Measurements from ENCODE around the gene MMP15. TPM values are rescaled to one million over a fixed set of nuclear protein-coding genes. Genes with fewer than 3 reads are reported as not detected.

Gene MMP15
- total and polyA plus RNA-seq, 4 donors: 19.5 to 44.5 (median 29.4) TPM

DNA sequence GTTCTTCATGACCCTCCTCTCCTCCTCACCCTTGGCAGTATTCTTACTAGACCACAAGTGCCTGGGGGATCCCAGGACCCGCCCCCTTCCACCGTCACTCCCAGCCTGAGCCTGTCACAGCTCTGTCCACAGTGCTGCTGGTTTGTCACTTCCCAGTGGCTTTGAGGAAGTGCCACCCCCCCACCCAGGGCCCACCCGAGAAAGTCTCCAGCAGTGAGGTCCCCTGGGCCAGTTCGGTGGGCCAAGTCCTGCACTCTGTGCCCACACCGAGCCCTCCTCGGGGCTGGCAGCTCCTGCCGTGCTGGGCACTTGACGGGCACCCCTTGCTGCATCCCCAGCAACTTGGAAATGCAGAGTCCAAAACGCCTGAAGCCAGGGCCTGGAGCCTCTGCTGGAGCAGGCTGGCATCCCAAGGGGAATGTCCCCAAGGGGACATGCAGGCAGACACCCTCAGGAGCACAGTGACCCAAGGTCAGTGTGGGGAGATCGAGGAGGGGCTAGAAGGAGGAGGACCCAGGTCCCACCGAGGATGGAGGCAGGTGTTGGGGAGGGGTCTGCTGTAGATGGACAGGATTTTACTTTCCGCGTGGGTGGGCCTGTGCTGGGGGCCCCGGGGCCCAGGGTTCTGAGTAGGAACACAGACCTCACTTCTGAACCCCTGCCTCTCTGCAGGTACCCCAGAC is 15.5 kb downstream of the MMP15 start:
- TF ChIP-seq, protein P1, sequence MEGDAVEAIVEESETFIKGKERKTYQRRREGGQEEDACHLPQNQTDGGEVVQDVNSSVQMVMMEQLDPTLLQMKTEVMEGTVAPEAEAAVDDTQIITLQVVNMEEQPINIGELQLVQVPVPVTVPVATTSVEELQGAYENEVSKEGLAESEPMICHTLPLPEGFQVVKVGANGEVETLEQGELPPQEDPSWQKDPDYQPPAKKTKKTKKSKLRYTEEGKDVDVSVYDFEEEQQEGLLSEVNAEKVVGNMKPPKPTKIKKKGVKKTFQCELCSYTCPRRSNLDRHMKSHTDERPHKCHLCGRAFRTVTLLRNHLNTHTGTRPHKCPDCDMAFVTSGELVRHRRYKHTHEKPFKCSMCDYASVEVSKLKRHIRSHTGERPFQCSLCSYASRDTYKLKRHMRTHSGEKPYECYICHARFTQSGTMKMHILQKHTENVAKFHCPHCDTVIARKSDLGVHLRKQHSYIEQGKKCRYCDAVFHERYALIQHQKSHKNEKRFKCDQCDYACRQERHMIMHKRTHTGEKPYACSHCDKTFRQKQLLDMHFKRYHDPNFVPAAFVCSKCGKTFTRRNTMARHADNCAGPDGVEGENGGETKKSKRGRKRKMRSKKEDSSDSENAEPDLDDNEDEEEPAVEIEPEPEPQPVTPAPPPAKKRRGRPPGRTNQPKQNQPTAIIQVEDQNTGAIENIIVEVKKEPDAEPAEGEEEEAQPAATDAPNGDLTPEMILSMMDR (IDR thresholded peaks at IDR 0.05; ENCODE audit: control extremely low read depth, extremely low read depth): no peak
- H3K4me3 ChIP-seq: no peak overlapping the region
- peaks cover 0 to 42% (median 3%) of the 10 kb centered on the region in 4 donors for H3K36me3 ChIP-seq (ENCODE audit: control insufficient read depth in 4 of 4, insufficient read depth in 4 of 4, low read length in 4 of 4)
- 84 to 87% methylated on average over 14 of the region's 14 CpGs for WGBS, 2 donors
- H3K27ac ChIP-seq (ENCODE audit: low read depth in 1 of 2, low read length in 1 of 2): no peak overlapping the region
- H3K27me3 ChIP-seq (ENCODE audit: control insufficient read depth in 3 of 3, insufficient read depth in 3 of 3, low read length in 2 of 3): no peaks in the 10 kb centered on the region
- H3K9ac ChIP-seq (ENCODE audit: insufficient read depth in 1 of 2, low read length in 2 of 2): no peak overlapping the region
- DNase-seq (no peak), ATAC-seq (ENCODE audit: insufficient read depth, low FRiP score) (no peak)
- H3K4me1 ChIP-seq (ENCODE audit: control insufficient read depth in 5 of 5, insufficient read depth in 5 of 5, low read length in 5 of 5): no peaks in the 10 kb centered on the region
- no peaks in the 10 kb centered on the region for H3K9me3 ChIP-seq (ENCODE audit: control insufficient read depth in 4 of 4, insufficient read depth in 3 of 4, low read length in 3 of 4)

DNA sequence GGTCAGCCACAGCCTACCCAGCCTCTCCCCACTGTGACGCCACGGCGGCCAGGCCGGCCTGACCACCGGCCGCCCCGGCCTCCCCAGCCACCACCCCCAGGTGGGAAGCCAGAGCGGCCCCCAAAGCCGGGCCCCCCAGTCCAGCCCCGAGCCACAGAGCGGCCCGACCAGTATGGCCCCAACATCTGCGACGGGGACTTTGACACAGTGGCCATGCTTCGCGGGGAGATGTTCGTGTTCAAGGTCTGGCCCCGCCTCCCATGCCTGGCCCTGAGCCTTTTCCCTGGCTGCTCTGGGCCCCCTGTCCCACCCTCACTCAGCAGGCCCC is 16.0 kb downstream of the MMP15 start:
- WGBS, 2 donors: 94 to 97% methylated on average over 15 to 18 of the region's 18 CpGs
- Histone ChIP-seq H3K36me3 (ENCODE audit: control insufficient read depth in 4 of 4, insufficient read depth in 4 of 4, low read length in 4 of 4) (peaks cover 0 to 42% (median 3%) of the 10 kb centered on the region in 4 donors), H3K4me3 (no peak overlapping the region), H3K9ac (ENCODE audit: insufficient read depth in 1 of 2, low read length in 2 of 2) (no peak overlapping the region), H3K27me3 (ENCODE audit: control insufficient read depth in 3 of 3, insufficient read depth in 3 of 3, low read length in 2 of 3) (no peaks in the 10 kb centered on the region), H3K27ac (ENCODE audit: low read depth in 1 of 2, low read length in 1 of 2) (no peak overlapping the region), H3K4me1 (ENCODE audit: control insufficient read depth in 5 of 5, insufficient read depth in 5 of 5, low read length in 5 of 5) (no peaks in the 10 kb centered on the region), H3K9me3 (ENCODE audit: control insufficient read depth in 4 of 4, insufficient read depth in 3 of 4, low read length in 3 of 4) (no peaks in the 10 kb centered on the region)
- DNase-seq (no peak), ATAC-seq (ENCODE audit: insufficient read depth, low FRiP score) (no peak)
- TF ChIP-seq, protein P1 (IDR thresholded peaks at IDR 0.05; ENCODE audit: control extremely low read depth, extremely low read depth): no peak

DNA sequence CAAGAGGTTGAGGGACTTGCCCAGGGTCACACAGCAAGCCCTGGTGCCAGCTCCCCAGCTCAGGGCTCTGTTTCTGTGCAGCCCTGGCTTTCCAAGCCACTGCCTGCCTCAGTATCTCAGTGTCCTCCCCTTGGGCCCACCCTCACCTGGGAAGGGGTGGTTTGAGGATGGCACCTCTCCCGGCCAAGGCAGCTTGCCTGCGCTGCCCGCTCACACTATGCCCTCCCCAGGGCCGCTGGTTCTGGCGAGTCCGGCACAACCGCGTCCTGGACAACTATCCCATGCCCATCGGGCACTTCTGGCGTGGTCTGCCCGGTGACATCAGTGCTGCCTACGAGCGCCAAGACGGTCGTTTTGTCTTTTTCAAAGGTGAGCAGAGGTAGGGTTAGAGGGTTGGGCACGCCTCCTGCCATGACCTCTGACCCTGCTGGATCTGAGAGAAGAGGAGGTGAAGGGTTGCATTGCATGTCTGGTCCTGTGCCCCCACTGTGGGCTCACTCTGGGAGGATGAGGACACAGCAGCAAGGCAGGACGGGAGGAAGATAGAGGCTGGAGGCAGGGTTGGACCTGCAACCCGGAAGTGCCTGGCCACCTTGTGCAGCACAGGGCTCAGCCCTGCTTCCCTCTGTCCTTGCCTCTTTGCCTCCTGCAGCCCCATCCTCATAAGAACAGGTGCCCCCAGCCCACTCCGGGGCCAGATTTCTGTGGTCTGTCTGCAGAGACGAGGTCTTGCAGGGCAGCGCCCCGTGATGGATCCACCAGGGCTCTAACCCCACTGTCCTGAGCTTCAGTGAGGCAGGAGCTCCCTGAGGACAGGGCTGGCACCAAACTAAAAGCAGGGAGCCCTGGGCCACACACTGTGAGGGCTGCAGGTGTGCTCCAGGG is 16.7 kb downstream of the MMP15 start:
- DNase-seq (no peak), ATAC-seq (ENCODE audit: insufficient read depth, low FRiP score) (no peak)
- peaks cover 0 to 4% (median 0%) of the 10 kb centered on the region in 5 donors for H3K4me1 ChIP-seq (ENCODE audit: control insufficient read depth in 5 of 5, insufficient read depth in 5 of 5, low read length in 5 of 5)
- 94 to 95% methylated on average over 22 of the region's 22 CpGs for WGBS, 2 donors
- H3K27me3 ChIP-seq (ENCODE audit: control insufficient read depth in 3 of 3, insufficient read depth in 3 of 3, low read length in 2 of 3): no peaks in the 10 kb centered on the region
- no peak overlapping the region for H3K9ac ChIP-seq (ENCODE audit: insufficient read depth in 1 of 2, low read length in 2 of 2)
- H3K27ac ChIP-seq (ENCODE audit: low read depth in 1 of 2, low read length in 1 of 2): no peak overlapping the region
- TF ChIP-seq, protein P1 (IDR thresholded peaks at IDR 0.05; ENCODE audit: control extremely low read depth, extremely low read depth): no peak
- H3K36me3 ChIP-seq (ENCODE audit: control insufficient read depth in 4 of 4, insufficient read depth in 4 of 4, low read length in 4 of 4): peaks cover 0 to 42% (median 3%) of the 10 kb centered on the region in 4 donors
- no peaks in the 10 kb centered on the region for H3K9me3 ChIP-seq (ENCODE audit: control insufficient read depth in 4 of 4, insufficient read depth in 3 of 4, low read length in 3 of 4)
- no peak overlapping the region for H3K4me3 ChIP-seq

All from lung (tissue), 12 donors.